IPS-18a (cell line): ENCODE measurements around the gene PSMA1.
"Not testable (repeated sequence)": the region's sequence is repeated elsewhere in the genome, so short reads cannot be mapped to it uniquely, and the experiment has no call there.

Source experiments
- H3K27ac ChIP-seq: one replicate; pipeline ENCODE4 v1.5.1; 2013; ENCODE audit warnings: low read length
- H3K27me3 ChIP-seq: one replicate; pipeline ENCODE4 v1.6.1; 2013; ENCODE audit warnings: mild to moderate bottlenecking, low read length; ENCODE audit not compliant: control insufficient read depth, insufficient read depth
- H3K36me3 ChIP-seq: one replicate; pipeline ENCODE4 v1.6.1; 2013; ENCODE audit warnings: low read depth, low read length; ENCODE audit not compliant: control insufficient read depth
- H3K4me1 ChIP-seq: one replicate; pipeline ENCODE4 v1.6.1; 2013; ENCODE audit warnings: low read depth, low read length; ENCODE audit not compliant: control insufficient read depth
- H3K4me3 ChIP-seq: one replicate; pipeline ENCODE4 v1.5.1; 2013; ENCODE audit warnings: low read length
- H3K9ac ChIP-seq: one replicate; pipeline ENCODE4 v1.6.1; 2013; ENCODE audit warnings: mild to moderate bottlenecking, low read length, moderate library complexity
- H3K9me3 ChIP-seq: one replicate; pipeline ENCODE4 v1.6.1; 2013; ENCODE audit warnings: low read depth, low read length; ENCODE audit not compliant: control insufficient read depth

The PSMA1 gene

GRCh38 chr11:14546672-14547071 is 26.5 kb upstream of the PSMA1 start:
- peaks cover 8% of the 10 kb centered on the region for H3K4me1 ChIP-seq
- H3K9me3 ChIP-seq: no peaks in the 10 kb centered on the region
- H3K4me3 ChIP-seq: no peak overlapping the region
- H3K27me3 ChIP-seq: no peaks in the 10 kb centered on the region
- no peak overlapping the region for H3K27ac ChIP-seq
- no peaks in the 10 kb centered on the region for H3K36me3 ChIP-seq
- no peak overlapping the region for H3K9ac ChIP-seq

GRCh38 chr11:14544611-14545010 is 24.4 kb upstream of the PSMA1 start:
- H3K27me3 ChIP-seq: no peaks in the 10 kb centered on the region
- H3K4me1 ChIP-seq: peaks cover 20% of the 10 kb centered on the region
- H3K36me3 ChIP-seq: no peaks in the 10 kb centered on the region
- no peaks in the 10 kb centered on the region for H3K9me3 ChIP-seq
- H3K4me3 ChIP-seq: no peak overlapping the region
- no peak overlapping the region for H3K27ac ChIP-seq
- no peak overlapping the region for H3K9ac ChIP-seq

GRCh38 chr11:14543260-14543659 is 23.1 kb upstream of the PSMA1 start:
- Histone ChIP-seq H3K36me3 (no peaks in the 10 kb centered on the region), H3K27ac (no peak overlapping the region), H3K4me3 (no peak overlapping the region), H3K9me3 (no peaks in the 10 kb centered on the region), H3K27me3 (no peaks in the 10 kb centered on the region), H3K9ac (no peak overlapping the region), H3K4me1 (peaks cover 20% of the 10 kb centered on the region)

GRCh38 chr11:14542324-14542723 is 22.1 kb upstream of the PSMA1 start:
- Histone ChIP-seq H3K4me3 (no peak overlapping the region), H3K9me3 (no peaks in the 10 kb centered on the region), H3K27me3 (no peaks in the 10 kb centered on the region), H3K9ac (no peak overlapping the region), H3K27ac (no peak overlapping the region), H3K36me3 (no peaks in the 10 kb centered on the region), H3K4me1 (peaks cover 20% of the 10 kb centered on the region)

- Histone ChIP-seq H3K4me3 (no peak overlapping the region), H3K27me3 (no peaks in the 10 kb centered on the region), H3K4me1 (peaks cover 20% of the 10 kb centered on the region), H3K36me3 (no peaks in the 10 kb centered on the region), H3K9ac (no peak overlapping the region), H3K9me3 (no peaks in the 10 kb centered on the region), H3K27ac (no peak overlapping the region)
These were observed 21.2 kb upstream of the PSMA1 start for GRCh38 chr11:14541192-14541947.

GRCh38 chr11:14539982-14540421 is 19.8 kb upstream of the PSMA1 start:
- H3K4me3 ChIP-seq: no peak overlapping the region
- no peaks in the 10 kb centered on the region for H3K27me3 ChIP-seq
- no peaks in the 10 kb centered on the region for H3K9me3 ChIP-seq
- H3K27ac ChIP-seq: no peak overlapping the region
- H3K9ac ChIP-seq: no peak overlapping the region
- peaks cover 20% of the 10 kb centered on the region for H3K4me1 ChIP-seq
- no peaks in the 10 kb centered on the region for H3K36me3 ChIP-seq

- H3K27me3 ChIP-seq: no peaks in the 10 kb centered on the region
- H3K4me1 ChIP-seq: peaks cover 20% of the 10 kb centered on the region
- H3K9ac ChIP-seq: no peak overlapping the region
- H3K36me3 ChIP-seq: no peaks in the 10 kb centered on the region
- no peak overlapping the region for H3K4me3 ChIP-seq
- no peak overlapping the region for H3K27ac ChIP-seq
- H3K9me3 ChIP-seq: no peaks in the 10 kb centered on the region
These were observed 18.9 kb upstream of the PSMA1 start for GRCh38 chr11:14538926-14539554.

GRCh38 chr11:14538271-14538925 is 18.2 kb upstream of the PSMA1 start:
- H3K4me1 ChIP-seq: peaks cover 20% of the 10 kb centered on the region
- H3K27ac ChIP-seq: no peak overlapping the region
- H3K9ac ChIP-seq: no peak overlapping the region
- H3K9me3 ChIP-seq: no peaks in the 10 kb centered on the region
- H3K36me3 ChIP-seq: no peaks in the 10 kb centered on the region
- H3K4me3 ChIP-seq: no peak overlapping the region
- H3K27me3 ChIP-seq: no peaks in the 10 kb centered on the region

- Histone ChIP-seq H3K9ac (no peak overlapping the region), H3K27me3 (no peaks in the 10 kb centered on the region), H3K27ac (no peak overlapping the region), H3K9me3 (no peaks in the 10 kb centered on the region), H3K4me1 (peaks cover 15% of the 10 kb centered on the region), H3K4me3 (no peak overlapping the region), H3K36me3 (no peaks in the 10 kb centered on the region)
These were observed 17.0 kb upstream of the PSMA1 start for GRCh38 chr11:14537134-14537599.

- not testable (repeated sequence) for H3K36me3 ChIP-seq, H3K9ac ChIP-seq, H3K4me1 ChIP-seq, H3K27ac ChIP-seq, H3K27me3 ChIP-seq, H3K4me3 ChIP-seq, H3K9me3 ChIP-seq
These were observed 15.0 kb upstream of the PSMA1 start for GRCh38 chr11:14535166-14535565.

- H3K9me3 ChIP-seq: no peaks in the 10 kb centered on the region
- no peaks in the 10 kb centered on the region for H3K36me3 ChIP-seq
- no peak overlapping the region for H3K9ac ChIP-seq
- H3K27me3 ChIP-seq: no peaks in the 10 kb centered on the region
- no peak overlapping the region for H3K4me3 ChIP-seq
- H3K4me1 ChIP-seq: no peaks in the 10 kb centered on the region
- no peak overlapping the region for H3K27ac ChIP-seq
These were observed 9.8 kb upstream of the PSMA1 start for GRCh38 chr11:14529951-14530350.
